HepG2 (cell line): Measurements from ENCODE around the gene COG1. TPM values are rescaled to one million over a fixed set of nuclear protein-coding genes. Genes with fewer than 3 reads are reported as not detected.

Source experiments
- AGO1 ChIP-seq: fragments of 200-400 bp; formaldehyde crosslinking; IDR thresholded peaks from 2 replicates; pipeline ENCODE4 v1.6.1; 2017; ENCODE audit warnings: mild to moderate bottlenecking, low read depth, low read length, moderate library complexity; ENCODE audit not compliant: poor library complexity, severe bottlenecking
- CREM ChIP-seq, 2 experiments: sonication (generic) in 1 of 2; formaldehyde crosslinking in 1 of 2; IDR thresholded peaks; 2 replicates each; pipeline versions ENCODE4 v1.4.0 to v1.6.1; 2016 to 2020; ENCODE audit warnings: antibody characterized with exemption in 1 of 2, mild to moderate bottlenecking in 1 of 2, missing genetic modification reagents in 1 of 2
- GTF2F1 ChIP-seq: fragments of 150-350 bp; IDR thresholded peaks from 2 replicates; pipeline ENCODE4 v1.6.1; 2014; ENCODE audit warnings: low read length
- HNF4A ChIP-seq: sonication (generic); formaldehyde crosslinking; IDR thresholded peaks from 2 replicates; pipeline ENCODE4 v1.4.0; 2020; ENCODE audit warnings: missing genetic modification reagents
- HNRNPLL ChIP-seq: fragments of 200-400 bp; formaldehyde crosslinking; IDR thresholded peaks from 2 replicates; pipeline ENCODE4 v1.6.1; 2017; ENCODE audit warnings: mild to moderate bottlenecking, low read depth, low read length; ENCODE audit not compliant: poor library complexity, severe bottlenecking
- HOXA5 ChIP-seq: sonication (generic); formaldehyde crosslinking; IDR thresholded peaks from 2 replicates; pipeline ENCODE4 v1.4.0; 2020; ENCODE audit warnings: missing genetic modification reagents
- MLLT10 ChIP-seq: sonication (generic); formaldehyde crosslinking; IDR thresholded peaks from 2 replicates; pipeline ENCODE4 v1.4.0; 2020; ENCODE audit warnings: missing genetic modification reagents
- NR2C2 ChIP-seq: sonication (generic); formaldehyde crosslinking; IDR thresholded peaks from 2 replicates; pipeline ENCODE4 v1.4.0; 2020; ENCODE audit warnings: missing genetic modification reagents, mild to moderate bottlenecking, moderate library complexity, borderline replicate concordance
- REXO4 ChIP-seq: sonication (generic); formaldehyde crosslinking; IDR thresholded peaks from 2 replicates; pipeline ENCODE4 v1.8.0; 2022; ENCODE audit warnings: missing genetic modification reagents, mild to moderate bottlenecking, borderline replicate concordance
- TEAD3 ChIP-seq: optimal IDR thresholded peaks from 2 replicates; pipeline ENCODE3; 2016; ENCODE audit warnings: borderline replicate concordance
- ZNF333 ChIP-seq: sonication (generic); formaldehyde crosslinking; IDR thresholded peaks from 2 replicates; pipeline ENCODE4 v1.4.0; 2020; ENCODE audit warnings: mild to moderate bottlenecking, missing genetic modification reagents, borderline replicate concordance
- ZNF572 ChIP-seq: sonication (generic); formaldehyde crosslinking; IDR thresholded peaks from 2 replicates; pipeline ENCODE4 v1.5.1; 2020; ENCODE audit warnings: mild to moderate bottlenecking, missing genetic modification reagents
- ZSCAN9 ChIP-seq: IDR thresholded peaks from 2 replicates; pipeline ENCODE4 v1.6.1; 2016; ENCODE audit warnings: borderline replicate concordance
- polyA plus RNA-seq, 8 experiments: library from polyadenylated mRNA; depleted of rRNA in 3 of 8; stranded (reverse) in 7 of 8; unstranded in 1 of 8; fragments of >200 nt; fragmentation: Illumina TruSeq in 4 of 8; extraction: Trizol in 4 of 8; gene quantifications; 2 replicates each; pipeline versions ENCODE4 v1.2.1 to v1.2.3, GENCODE V29; 2011 to 2016; ENCODE audit warnings: low read depth in 4 of 8, missing spikeins in 1 of 8, mixed read lengths in 1 of 8; ENCODE audit not compliant: insufficient read depth in 1 of 8
- total RNA-seq, 5 experiments: library from RNA; depleted of rRNA; stranded (reverse); fragments of >200 nt; fragmentation: Illumina TruSeq; extraction: Trizol; gene quantifications; 2 replicates each; pipeline ENCODE4 v1.2.3, GENCODE V29; 2016; ENCODE audit warnings: low read depth in 1 of 5
- TF ChIP-seq, protein P1 (sequence below): sonication (generic); formaldehyde crosslinking; IDR thresholded peaks from 2 replicates; pipeline ENCODE4 v1.4.0; 2020; ENCODE audit warnings: mild to moderate bottlenecking, missing genetic modification reagents
- TF ChIP-seq, protein P2 (sequence below): sonication (generic); formaldehyde crosslinking; IDR thresholded peaks from 2 replicates; pipeline ENCODE4 v1.8.0; 2022; ENCODE audit warnings: mild to moderate bottlenecking, missing genetic modification reagents, moderate library complexity
- TF ChIP-seq, protein P3 (sequence below): sonication (generic); formaldehyde crosslinking; IDR thresholded peaks from 2 replicates; pipeline ENCODE4 v1.4.0; 2020; ENCODE audit warnings: missing genetic modification reagents, borderline replicate concordance
- TF ChIP-seq, protein P4 (sequence below): sonication (generic); formaldehyde crosslinking; conservative IDR thresholded peaks from 2 replicates; pipeline ENCODE4 v1.4.0; 2020; ENCODE audit warnings: mild to moderate bottlenecking, missing genetic modification reagents, moderate library complexity
- TF ChIP-seq, protein P5 (sequence below): sonication (generic); formaldehyde crosslinking; IDR thresholded peaks from 2 replicates; pipeline ENCODE4 v1.4.0; 2020; ENCODE audit warnings: missing genetic modification reagents; ENCODE audit errors: not compliant biosample characterization

COG1 gene
- total and polyA plus RNA-seq, 2 of the 13 experiments (the other 11 are each of a cell fraction or from before 2014, with no cell fraction given), result 36.6 to 39.7 TPM

DNA sequence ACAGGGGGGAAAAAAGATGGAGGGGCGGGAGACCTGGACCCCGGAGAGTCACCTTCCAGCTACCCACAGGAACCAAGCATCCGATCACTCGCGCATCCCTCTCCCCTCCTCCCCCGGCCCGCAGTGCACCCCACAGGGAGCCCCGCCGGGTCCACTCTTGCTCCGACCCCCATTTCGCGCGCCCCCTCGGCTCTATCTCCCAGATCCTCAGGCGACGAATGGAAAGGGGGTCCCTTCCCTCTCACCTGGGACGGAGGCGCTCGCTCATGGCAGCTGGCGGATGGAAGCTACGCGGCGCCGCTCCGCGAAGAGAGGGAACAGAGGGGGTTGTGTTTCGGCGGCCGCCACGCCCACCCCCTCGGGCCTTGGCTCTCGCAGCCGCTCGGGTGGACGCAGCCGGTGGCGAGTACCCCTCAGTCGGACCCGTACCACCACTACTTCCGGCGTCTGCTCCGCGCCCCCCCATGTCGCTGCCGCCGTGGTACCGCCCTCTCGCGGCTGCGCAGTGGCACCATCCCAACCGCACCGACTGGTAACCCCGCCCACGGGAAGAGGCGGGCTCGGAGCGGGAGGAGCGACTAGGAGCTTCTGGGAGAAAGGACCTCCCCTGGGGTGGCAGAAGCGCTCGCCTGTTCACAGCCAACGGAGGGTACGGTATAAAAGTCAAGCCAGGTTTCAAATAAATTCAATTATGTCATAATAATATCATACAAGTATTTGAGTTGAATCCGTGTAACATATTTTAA, 39.2 kb downstream of the COG1 start (continued):
- TF ChIP-seq, protein P1, sequence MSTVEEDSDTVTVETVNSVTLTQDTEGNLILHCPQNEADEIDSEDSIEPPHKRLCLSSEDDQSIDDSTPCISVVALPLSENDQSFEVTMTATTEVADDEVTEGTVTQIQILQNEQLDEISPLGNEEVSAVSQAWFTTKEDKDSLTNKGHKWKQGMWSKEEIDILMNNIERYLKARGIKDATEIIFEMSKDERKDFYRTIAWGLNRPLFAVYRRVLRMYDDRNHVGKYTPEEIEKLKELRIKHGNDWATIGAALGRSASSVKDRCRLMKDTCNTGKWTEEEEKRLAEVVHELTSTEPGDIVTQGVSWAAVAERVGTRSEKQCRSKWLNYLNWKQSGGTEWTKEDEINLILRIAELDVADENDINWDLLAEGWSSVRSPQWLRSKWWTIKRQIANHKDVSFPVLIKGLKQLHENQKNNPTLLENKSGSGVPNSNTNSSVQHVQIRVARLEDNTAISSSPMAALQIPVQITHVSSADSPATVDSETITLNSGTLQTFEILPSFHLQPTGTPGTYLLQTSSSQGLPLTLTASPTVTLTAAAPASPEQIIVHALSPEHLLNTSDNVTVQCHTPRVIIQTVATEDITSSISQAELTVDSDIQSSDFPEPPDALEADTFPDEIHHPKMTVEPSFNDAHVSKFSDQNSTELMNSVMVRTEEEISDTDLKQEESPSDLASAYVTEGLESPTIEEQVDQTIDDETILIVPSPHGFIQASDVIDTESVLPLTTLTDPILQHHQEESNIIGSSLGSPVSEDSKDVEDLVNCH, result no peak
- 0 out of 2 replicates have a peak, but pooled peaks have one; percentile 20 for TF ChIP-seq GTF2F1
- no peak; the same call in 1 of the 2 replicates for TF ChIP-seq CREM (IDR thresholded peaks at IDR 0.05)
- TF ChIP-seq CREM (CRISPR knock-in tag; IDR thresholded peaks at IDR 0.05), result no peak
- peak; percentile 78 for TF ChIP-seq HNRNPLL
- 0 out of 2 replicates have a peak, but pooled peaks have one; percentile 52 for TF ChIP-seq ZSCAN9 (CRISPR knock-in tag)
- TF ChIP-seq, protein P2, sequence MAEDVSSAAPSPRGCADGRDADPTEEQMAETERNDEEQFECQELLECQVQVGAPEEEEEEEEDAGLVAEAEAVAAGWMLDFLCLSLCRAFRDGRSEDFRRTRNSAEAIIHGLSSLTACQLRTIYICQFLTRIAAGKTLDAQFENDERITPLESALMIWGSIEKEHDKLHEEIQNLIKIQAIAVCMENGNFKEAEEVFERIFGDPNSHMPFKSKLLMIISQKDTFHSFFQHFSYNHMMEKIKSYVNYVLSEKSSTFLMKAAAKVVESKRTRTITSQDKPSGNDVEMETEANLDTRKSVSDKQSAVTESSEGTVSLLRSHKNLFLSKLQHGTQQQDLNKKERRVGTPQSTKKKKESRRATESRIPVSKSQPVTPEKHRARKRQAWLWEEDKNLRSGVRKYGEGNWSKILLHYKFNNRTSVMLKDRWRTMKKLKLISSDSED, result no peak
- TF ChIP-seq HOXA5, result peak; percentile 92
- no peak for TF ChIP-seq AGO1
- TF ChIP-seq REXO4, result no peak
- TF ChIP-seq, protein P3, sequence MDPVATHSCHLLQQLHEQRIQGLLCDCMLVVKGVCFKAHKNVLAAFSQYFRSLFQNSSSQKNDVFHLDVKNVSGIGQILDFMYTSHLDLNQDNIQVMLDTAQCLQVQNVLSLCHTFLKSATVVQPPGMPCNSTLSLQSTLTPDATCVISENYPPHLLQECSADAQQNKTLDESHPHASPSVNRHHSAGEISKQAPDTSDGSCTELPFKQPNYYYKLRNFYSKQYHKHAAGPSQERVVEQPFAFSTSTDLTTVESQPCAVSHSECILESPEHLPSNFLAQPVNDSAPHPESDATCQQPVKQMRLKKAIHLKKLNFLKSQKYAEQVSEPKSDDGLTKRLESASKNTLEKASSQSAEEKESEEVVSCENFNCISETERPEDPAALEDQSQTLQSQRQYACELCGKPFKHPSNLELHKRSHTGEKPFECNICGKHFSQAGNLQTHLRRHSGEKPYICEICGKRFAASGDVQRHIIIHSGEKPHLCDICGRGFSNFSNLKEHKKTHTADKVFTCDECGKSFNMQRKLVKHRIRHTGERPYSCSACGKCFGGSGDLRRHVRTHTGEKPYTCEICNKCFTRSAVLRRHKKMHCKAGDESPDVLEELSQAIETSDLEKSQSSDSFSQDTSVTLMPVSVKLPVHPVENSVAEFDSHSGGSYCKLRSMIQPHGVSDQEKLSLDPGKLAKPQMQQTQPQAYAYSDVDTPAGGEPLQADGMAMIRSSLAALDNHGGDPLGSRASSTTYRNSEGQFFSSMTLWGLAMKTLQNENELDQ, result no peak
- peak; percentile 88 for TF ChIP-seq ZNF572 (CRISPR knock-in tag)
- peak; percentile 31 for TF ChIP-seq TEAD3 (CRISPR knock-in tag)
- TF ChIP-seq, protein P4, sequence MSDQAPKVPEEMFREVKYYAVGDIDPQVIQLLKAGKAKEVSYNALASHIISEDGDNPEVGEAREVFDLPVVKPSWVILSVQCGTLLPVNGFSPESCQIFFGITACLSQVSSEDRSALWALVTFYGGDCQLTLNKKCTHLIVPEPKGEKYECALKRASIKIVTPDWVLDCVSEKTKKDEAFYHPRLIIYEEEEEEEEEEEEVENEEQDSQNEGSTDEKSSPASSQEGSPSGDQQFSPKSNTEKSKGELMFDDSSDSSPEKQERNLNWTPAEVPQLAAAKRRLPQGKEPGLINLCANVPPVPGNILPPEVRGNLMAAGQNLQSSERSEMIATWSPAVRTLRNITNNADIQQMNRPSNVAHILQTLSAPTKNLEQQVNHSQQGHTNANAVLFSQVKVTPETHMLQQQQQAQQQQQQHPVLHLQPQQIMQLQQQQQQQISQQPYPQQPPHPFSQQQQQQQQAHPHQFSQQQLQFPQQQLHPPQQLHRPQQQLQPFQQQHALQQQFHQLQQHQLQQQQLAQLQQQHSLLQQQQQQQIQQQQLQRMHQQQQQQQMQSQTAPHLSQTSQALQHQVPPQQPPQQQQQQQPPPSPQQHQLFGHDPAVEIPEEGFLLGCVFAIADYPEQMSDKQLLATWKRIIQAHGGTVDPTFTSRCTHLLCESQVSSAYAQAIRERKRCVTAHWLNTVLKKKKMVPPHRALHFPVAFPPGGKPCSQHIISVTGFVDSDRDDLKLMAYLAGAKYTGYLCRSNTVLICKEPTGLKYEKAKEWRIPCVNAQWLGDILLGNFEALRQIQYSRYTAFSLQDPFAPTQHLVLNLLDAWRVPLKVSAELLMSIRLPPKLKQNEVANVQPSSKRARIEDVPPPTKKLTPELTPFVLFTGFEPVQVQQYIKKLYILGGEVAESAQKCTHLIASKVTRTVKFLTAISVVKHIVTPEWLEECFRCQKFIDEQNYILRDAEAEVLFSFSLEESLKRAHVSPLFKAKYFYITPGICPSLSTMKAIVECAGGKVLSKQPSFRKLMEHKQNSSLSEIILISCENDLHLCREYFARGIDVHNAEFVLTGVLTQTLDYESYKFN (CRISPR knock-in tag), result peak; percentile 66
- TF ChIP-seq MLLT10 (CRISPR knock-in tag), result no peak
- TF ChIP-seq ZNF333 (CRISPR knock-in tag), result 0 out of 2 replicates have a peak, but pooled peaks have one; percentile 16
- TF ChIP-seq NR2C2 (CRISPR knock-in tag), result peak; percentile 67; the same call in 1 of the 2 replicates
- TF ChIP-seq HNF4A, result peak; percentile 41; the same call in 1 of the 2 replicates
- TF ChIP-seq, protein P5, sequence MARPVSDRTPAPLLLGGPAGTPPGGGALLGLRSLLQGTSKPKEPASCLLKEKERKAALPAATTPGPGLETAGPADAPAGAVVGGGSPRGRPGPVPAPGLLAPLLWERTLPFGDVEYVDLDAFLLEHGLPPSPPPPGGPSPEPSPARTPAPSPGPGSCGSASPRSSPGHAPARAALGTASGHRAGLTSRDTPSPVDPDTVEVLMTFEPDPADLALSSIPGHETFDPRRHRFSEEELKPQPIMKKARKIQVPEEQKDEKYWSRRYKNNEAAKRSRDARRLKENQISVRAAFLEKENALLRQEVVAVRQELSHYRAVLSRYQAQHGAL, result no peak
